HG03280 (cell line): ENCODE measurements around the gene KLHL17.
"Not testable (repeated sequence)": the region's sequence is repeated elsewhere in the genome, so short reads cannot be mapped to it uniquely, and the experiment has no call there.

Experiments used
- ATAC-seq: cut with Tn5 transposase; IDR thresholded peaks from one replicate; pipeline ENCODE4 v1.9.1; 2021; ENCODE audit warnings: mild to moderate bottlenecking, moderate library complexity; ENCODE audit not compliant: unreplicated experiment

KLHL17 gene

DNA sequence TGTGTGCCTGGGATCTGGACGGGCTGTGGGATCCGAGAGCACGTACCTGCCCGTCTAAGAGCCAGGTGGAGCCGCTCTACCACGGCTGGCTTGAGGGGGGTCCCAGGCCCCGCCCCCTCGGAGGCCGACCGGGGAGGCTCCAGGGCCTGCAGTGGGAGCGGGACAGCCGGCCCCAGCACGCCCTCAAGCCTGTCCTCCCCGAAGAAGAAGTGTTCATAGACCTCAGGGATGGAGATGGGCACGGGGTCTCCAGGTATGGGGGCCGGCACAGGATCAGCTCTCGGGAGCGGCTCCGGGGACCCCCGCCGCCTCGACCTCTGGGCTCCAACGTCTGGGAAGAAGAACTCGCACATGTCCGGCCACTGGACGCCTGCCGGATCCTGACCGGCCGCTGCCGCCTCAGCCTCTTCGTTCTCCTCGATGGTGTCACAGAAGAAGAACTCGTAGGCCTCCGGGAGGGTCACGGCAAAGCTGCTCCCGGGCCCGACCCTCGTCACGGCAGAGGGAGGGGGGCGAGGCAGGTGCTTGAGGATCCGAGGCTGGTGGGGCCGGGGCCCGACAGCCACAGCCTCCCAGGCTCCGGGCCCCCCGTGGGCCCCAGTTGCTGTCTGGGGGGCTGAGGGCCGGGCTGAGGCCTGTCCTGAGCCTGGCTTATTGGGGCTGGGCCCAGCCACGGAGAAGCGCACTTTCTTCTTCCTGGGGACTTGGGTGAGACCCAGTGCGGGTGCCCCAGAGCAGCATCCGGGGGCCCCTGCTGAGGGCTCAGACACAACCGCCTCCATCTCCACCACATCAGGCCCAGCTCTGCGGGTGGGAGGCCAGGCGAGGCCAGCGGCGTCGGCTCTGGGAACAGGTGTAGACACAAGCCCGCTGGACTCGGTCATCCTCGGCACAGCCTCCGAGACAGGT, 18.7 kb downstream of the KLHL17 start:
- no peak for ATAC-seq

DNA sequence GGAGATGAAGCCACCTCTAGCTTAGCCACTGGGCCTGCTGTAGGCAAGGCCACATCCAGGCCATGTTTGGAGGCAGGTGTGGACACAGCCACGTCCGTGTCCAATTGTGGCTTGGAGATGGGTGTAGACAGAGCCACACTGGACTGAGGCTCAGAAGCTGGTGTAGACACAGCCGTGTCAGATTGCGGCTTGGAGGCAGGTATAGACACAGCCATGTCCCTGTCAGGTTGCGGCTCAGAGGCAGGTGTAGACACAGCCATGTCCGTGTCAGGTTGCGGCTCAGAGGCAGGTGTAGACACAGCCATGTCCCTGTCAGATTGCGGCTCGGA, 19.3 kb downstream of the KLHL17 start:
- ATAC-seq: no peak

DNA sequence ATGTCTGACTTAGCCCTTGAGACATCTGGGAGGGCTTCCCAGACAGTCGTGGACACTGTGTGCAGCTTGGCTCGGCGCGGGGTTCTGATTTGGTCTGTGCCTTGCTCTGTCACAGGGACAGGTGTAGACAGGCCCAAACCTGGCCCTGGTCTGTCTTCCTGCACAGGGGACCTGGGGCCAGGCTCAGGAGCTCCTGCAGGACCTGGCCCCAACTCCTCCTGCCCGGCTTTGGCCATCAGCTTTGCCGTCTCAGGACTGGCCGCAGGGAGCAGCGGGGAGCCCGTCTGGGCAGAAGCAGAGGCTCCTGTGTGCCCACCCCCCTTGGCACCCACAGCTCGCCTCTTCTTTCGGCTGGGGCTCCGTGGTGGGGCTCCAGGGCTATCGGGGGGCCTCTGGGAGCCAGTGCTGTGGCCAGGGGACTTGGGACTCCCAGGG, 19.8 kb downstream of the KLHL17 start:
- ATAC-seq: no peak

DNA sequence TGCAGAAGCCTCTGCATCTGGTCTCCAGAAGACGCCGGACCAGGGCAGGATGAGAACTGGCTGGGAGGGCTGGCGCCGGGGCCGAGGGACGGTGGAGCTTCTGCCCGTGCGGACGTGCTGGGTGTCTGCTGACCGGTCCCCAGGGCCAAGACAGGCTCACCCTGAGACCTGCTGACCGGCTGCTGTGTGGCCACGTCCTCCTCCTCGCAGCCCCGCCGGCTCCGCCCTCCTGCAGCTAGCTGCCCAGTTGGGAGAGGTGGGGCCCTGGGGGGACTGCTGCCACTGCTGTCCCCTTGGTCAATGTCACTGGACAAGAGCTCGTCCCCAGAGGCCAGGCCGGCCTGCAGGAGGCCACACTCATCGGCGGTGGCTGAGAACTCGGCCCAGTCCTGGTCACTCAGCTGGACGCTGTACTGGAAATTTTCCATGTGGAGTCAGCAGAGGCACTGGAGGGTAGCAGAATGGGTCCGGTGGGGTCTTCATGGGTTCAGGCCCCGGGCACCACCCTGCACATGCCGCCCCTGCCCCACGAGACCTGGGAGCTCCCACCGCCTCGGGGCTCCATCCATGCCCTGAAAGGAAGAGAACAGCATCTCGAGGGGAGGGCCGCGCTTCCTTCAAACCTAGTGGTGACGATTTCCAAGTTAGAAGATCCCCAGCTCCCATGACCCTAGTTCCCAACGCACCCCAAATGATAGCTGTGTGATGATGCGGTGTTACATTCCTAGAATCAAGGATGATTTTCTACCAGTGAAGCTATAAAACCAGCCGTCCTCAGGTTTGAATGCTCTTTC, 20.4 kb downstream of the KLHL17 start:
- no peak for ATAC-seq

DNA sequence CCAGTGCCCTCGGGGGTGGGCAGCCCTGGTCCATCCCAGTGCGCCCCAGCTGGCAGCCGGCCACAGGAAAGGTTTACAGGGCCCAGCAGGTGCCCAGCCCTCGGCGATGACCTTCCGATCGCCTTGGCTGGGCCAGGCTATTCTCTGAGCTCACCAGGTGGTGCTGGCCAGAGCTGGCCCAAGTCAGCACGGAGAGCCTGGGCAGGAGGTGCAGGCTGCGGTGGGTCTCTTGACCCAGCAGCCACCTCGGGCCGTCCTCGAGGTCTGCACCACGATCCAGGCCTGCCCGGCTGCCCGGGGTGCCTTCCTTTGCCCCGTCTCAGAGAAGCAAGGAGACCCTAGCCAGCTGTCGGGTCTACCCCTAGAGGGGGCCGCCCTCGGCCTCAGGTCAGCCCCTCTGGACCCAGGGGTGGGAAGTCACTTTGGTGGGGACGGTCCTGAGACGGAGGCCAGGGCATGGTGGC, 21.1 kb downstream of the KLHL17 start:
- no peak for ATAC-seq

DNA sequence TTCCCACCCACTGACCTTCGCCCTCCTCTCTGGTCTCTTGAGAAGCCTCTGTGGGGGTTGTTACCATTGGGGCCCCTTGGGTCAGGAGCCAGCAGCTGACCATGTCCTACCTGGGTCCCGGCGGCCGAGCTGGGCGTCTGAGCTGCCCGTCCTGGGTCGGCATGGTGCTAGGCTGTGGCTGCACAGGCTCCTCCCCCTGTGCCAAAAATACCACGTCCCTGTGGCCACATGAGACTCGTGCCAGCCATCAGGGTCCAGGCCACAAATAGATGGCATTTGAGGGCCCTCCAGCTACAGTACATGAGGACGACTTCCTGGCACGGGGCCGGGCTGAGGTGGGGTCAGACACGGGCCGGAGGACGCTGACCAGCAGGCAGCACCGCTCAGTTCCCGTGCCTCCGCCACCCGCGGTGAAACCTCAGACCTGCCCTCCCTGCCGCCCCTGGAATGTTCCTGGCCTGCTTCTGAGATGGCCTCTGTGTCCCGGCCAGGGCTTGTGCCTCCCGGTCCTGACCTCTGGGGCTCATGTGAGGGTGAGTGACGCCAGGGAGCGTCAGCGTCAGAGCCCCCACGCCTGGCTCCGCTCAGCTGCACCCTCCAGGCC, 21.7 kb downstream of the KLHL17 start, which contains the start of gene PERM1:
Gene PERM1 (minus strand): TSS at position 139 of the 604 bp plus-strand sequence. CDS start 1,064 bp downstream, outside the sequence.
- no peak for ATAC-seq

DNA sequence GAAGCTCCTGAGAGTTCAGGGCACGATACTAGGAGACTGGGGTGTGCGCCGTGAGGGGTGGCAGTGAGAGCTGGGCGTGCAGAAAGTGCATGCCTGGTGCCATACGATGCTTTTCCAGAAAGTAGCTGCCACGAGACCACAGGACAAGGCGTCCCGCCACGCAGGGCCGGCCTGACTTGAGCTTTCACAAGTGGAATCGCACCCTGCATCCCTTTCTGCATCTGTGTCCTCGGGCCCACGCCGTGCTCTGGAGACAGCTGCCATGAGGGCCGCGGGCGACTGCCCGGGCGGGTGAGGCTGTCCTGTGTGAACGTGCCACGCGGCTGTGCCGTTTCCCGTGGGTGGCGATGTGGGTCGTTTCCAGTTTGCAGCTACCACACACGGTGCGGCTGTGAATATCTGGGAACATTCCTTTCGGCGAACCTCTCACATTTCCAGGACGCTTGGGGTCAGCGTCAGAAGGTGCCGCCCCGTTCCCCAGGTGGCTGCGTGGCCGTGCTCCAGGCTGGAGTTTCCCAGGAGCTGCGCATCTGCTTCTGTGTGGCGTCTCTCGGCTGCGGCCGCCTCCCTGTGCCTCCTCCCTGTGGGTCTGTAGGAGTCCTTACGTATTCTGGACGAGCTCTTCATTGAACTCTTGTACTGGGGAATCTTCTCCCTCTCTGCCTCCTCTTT, 22.5 kb downstream of the KLHL17 start:
- no peak for ATAC-seq

DNA sequence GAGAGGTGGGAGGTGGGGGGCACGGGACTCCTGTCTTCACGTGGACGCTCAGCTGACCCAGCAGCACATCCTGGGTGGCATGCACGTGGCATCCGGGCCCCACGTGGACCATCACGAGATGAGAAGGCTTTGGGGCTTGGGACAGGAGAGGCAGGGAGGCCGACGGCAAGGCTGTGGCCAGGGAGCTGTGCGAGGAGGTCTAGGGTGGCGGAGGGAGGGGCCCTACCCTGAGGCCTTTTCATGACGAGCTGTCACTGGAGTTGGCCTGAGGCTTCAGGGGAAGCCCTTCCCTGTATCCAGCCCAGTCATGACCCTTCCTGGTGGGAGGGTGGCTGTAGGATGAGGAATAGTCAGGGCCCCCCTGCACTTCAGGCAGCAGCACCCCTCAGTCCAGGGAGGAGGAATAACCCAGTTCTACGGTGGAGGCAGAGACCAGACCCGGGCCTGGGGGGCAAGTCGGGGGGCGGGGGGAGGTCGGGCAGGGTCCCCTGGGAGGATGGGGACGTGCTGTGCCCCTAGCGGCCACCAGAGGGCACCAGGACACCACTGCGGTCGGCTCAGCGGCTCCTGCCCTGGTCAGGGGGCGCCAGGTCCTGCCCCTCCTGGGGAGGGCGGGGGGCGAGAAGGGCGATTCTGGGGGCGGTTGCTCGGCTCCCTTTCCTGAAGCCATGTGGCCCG, 23.6 kb downstream of the KLHL17 start:
- ATAC-seq: no peak

DNA sequence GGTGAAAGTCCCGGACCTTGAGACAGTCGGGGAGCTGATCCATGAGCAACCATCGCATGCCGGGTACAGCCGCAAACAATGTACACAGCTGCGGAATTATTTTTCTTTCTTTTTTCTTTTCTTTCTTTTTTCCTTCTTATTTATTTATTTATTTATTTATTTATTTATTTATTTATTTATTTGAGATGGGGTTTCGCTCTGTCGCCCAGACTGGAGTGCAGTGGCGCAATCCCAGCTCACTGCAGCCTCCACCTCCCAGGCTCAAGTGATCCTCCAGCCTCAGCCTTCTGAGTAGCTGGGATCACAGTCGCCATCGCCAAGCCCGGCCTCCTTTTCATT, 24.1 kb downstream of the KLHL17 start:
- ATAC-seq: no peak

DNA sequence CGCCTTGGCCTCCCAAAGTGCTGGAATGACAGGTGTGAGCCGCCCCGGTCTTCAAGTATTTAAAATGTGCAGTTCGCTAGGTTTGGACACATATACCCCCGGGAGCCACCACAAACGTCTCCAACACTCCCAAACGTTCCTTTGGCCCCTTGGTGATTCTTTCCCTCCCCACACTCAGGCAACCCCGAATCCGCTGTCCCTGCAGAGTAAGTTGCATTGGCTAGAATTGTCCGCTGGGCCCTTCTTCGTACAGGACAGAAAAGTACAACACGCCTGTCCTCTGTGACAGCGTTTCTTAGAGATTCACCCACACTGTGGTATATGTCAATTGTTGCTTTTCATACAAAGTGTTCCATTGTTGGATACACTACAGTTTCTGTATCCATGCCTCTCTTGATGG, 24.7 kb downstream of the KLHL17 start:
- ATAC-seq: no peak

DNA sequence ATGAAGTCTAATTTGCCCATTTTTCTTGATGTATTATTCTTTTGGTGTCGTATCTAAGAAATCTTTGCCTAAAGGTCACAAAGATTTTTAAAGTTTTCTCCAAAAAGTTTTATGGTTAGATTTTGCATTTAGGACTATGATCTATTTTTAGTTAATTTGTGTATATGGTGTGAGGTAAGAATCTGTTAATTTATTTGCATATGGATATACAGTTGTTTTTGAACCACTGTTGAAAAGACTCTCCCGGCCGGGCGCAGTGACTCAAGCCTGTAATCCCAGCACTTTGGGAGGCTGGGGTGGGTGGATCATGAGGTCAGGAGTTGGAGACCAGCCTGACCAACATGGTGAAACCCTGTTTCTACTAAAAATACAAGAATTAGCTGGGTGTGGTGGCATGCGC, 27.7 kb downstream of the KLHL17 start:
- not testable (repeated sequence) for ATAC-seq

DNA sequence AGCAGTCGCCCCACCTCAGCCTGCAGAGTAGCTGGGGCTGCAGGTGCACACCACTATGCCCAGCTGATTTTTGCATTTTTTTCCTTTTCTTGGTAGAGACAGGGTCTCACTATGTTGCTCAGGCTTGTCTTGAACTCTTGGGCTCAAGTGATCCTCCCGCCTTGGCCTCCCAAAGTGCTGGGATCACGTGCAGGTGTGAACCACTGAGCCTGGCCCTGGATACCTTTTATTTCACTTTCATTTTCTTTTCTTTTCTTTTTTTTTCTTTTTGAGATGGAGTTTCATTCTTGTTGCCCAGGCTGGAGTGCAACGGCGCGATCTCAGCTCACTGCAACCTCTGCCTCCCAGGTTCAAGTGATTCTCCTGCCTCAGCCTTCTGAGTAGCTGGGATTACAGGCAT, 30.9 kb downstream of the KLHL17 start:
- not testable (repeated sequence) for ATAC-seq

DNA sequence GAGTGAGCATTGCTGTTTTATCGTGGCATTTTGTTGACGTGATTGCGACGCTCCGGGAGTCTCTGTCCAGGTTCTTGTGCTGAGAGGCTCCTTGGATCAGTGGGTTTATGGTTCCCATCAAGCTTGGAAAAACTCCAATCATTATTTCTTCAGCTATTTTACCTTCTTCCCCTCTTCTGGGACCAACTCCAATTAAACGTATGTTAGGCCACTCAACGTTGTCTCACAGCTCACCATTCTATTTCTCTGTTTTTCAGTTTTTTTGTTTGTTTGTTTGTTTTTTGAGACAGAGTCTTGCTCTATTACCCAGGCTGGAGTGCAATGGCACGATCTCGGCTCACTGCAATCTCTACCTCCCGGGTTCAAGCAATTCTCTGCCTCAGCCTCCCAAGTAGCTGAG, 31.5 kb downstream of the KLHL17 start:
- ATAC-seq: no peak

DNA sequence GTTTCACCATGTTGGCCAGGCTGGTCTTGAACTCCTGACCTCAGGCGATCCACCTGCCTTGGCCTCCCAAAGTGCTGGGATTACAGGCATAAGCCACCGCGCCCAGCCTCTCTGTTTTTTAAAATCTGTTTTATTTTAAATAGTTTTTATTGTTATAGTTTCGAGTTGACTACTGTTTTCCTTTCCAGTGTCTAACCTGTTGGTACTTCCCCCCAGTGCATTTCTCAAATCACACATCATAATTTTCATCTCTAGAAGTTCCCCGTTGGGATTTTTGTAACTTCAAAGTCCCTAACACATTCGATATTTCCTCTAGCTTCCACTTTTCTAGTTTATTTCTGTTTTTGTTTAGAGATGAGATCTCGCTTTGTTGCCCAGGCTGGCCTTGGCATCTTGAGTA, 32.0 kb downstream of the KLHL17 start:
- no peak for ATAC-seq

DNA sequence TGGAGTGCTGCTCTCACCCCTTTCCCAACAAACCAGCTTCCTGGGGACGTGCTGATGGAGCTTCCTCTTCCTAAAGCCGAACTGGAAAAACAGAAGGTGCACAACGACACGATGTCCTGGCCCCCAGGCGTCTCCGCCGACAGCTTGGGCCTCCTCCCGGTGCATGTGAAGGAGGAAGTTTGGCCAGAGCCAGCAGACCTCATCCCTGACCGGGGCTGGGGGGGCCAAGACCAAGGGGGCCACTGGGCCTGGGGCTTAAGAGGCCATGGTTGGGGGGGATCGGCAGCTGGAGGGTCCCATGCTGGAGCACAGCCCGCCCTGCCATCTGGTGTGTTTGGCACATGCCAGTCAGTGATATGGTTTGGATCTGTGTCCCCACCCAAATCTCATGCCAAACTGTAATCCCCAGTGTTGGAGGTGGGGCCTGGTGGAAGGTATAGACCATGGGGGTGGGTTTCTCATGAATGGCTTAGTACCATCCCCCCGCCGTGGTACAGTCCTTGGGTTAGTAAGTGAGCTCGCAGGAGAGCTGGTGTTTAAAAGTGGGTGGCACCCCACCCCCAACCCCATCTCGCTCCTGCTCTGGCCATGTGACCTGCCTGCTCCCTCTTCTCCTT, 33.1 kb downstream of the KLHL17 start:
- ATAC-seq: no peak

DNA sequence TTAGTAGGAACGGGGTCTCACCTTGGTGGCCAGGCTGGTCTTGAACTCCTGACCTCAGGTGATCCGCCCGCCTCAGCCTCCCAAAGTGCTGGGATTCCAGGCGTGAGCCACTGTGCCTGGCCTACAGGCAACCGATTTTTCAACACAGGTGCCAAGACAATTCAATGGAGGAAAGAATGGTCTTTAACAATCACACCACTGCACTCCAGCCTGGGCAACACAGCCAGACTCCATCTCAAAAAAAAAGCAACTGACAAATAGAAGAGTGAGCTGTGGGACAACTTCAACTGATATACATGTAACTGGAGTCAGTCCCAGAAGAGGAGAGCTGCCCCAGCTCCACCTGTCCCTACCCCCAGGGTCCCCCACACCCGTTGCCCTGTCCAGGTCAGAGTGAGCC, 34.2 kb downstream of the KLHL17 start:
- not testable (repeated sequence) for ATAC-seq

DNA sequence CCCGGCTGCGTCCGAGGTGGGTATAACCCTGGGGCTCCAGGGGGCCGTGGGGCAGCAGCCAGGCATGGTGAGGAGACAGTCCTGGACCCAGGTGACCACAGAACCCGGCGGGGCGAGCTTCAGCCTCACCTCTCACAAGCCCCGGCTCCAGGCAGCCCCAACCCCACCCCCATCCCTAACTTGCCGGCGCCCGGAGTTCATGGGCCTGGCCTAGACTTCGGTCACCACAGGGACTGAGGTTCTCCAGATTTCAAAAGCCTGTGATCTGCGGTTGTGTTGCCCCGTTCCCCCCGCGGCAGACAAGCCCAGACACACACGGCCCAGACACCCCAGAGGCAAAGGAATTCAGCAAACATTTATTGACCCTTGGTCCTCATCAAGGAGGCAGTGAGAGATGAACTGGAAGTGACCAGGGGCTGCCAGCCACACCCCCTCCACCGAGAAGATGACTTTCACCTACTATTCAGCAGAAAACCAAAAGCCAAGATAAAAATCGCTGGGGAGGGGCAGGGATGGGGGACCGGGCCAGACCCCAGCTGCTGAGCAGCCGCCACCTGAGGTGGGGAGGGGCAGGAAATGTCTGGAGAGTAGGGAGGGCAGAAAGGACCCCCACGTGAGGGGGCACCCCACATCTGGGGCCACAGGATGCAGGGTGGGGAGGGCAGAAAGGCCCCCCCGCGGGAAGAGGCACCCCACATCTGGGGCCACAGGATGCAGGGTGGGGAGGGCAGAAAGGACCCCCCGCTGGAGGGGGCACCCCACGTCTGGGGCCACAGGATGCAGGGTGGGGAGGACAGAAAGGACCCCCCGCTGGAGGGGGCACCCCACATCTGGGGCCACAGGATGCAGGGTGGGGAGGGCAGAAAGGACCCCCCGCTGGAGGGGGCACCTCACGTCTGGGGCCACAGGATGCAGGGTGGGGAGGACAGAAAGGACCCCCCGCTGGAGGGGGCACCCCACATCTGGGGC, 35.6 kb downstream of the KLHL17 start:
- ATAC-seq: no peak

DNA sequence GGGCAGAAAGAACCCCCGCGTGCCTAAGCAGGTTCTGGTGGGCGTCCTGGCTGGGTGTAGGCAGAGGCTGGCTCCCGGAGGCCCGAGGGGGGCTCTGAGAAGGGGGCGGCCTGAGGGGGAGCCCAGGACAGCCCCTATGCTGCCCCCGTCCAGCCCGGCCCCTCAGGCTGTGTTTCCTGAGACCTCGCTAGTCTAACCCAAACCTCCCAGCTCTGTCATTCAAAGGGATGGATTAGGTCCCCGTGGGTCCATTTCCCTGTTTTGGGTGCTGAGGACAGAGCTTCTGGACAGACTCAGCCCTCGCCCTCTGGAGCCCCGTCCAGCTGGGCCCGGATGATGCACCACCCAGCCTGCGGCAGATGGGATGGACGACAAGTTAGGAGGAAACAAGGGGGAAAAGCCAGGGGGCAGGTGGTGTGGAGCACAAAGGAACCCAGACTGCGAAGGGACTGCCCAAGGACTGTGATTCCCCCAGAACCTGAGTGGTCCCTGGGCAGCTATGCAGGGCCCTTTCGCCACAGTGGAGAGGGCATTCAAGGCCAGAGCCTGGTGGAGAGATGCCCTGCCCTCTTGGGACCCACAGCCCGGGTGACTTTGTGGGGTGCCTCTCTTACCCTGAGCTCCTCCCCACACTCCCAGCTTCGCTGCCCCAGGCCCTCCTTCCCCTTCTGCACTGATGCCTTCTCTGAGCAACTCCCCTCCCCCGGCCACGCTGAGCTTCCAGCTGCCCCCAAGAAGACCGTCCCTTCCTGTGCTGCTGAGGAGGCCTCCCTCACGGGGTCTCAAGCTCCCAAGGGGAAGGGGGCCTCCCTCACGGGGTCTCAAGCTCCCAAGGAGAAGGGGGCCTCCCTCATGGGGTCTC, 36.7 kb downstream of the KLHL17 start:
- no peak for ATAC-seq
